SK-N-MC (cell line): Measurements from ENCODE around the gene C9orf43.
"Not testable (repeated sequence)": the region's sequence is repeated elsewhere in the genome, so short reads cannot be mapped to it uniquely, and the experiment has no call there.

Experiments used
- DNase-seq: peaks from one replicate; pipeline ENCODE4 v3.0.0-alpha.2; 2011; ENCODE audit warnings: low read depth, low spot score
- H3K27ac ChIP-seq: fragments of 200-600 bp; sonication (generic); 2 replicates; pipeline ENCODE4 v1.5.1; 2016; ENCODE audit warnings: mixed run types
- H3K36me3 ChIP-seq: fragments of 200-600 bp; sonication (generic); 2 replicates; pipeline ENCODE4 v1.6.1; 2017; ENCODE audit warnings: antibody characterized with exemption, low read length, mixed read lengths; ENCODE audit not compliant: insufficient read depth
- H3K4me3 ChIP-seq: fragments of 200-600 bp; sonication (generic); 2 replicates; pipeline ENCODE4 v1.5.1; 2016
- H3K9ac ChIP-seq: fragments of 200-600 bp; sonication (generic); 2 replicates; pipeline ENCODE4 v1.8.0; 2017; ENCODE audit warnings: mixed run types, mixed read lengths; ENCODE audit not compliant: insufficient read length
- H3K9me3 ChIP-seq: fragments of 200-600 bp; sonication (generic); 2 replicates; pipeline ENCODE4 v1.6.1; 2017; ENCODE audit warnings: low read depth, mild to moderate bottlenecking, antibody characterized with exemption, low read length, moderate library complexity, mixed read lengths
- EZH2 ChIP-seq: fragments of 200-600 bp; sonication (generic); IDR thresholded peaks from one replicate; pipeline ENCODE4 v1.6.1; 2017; ENCODE audit warnings: antibody characterized with exemption
- FOXP2 ChIP-seq: optimal IDR thresholded peaks from 2 replicates; pipeline ENCODE3; 2011; ENCODE audit warnings: mild to moderate bottlenecking, moderate library complexity; ENCODE audit not compliant: insufficient read depth; ENCODE audit errors: extremely low read length, control extremely low read depth
- POLR2AphosphoS5 ChIP-seq: IDR thresholded peaks from 2 replicates; pipeline ENCODE4 v1.6.1; 2012; ENCODE audit warnings: mild to moderate bottlenecking, low read depth, low read length, borderline replicate concordance

The C9orf43 gene

DNA sequence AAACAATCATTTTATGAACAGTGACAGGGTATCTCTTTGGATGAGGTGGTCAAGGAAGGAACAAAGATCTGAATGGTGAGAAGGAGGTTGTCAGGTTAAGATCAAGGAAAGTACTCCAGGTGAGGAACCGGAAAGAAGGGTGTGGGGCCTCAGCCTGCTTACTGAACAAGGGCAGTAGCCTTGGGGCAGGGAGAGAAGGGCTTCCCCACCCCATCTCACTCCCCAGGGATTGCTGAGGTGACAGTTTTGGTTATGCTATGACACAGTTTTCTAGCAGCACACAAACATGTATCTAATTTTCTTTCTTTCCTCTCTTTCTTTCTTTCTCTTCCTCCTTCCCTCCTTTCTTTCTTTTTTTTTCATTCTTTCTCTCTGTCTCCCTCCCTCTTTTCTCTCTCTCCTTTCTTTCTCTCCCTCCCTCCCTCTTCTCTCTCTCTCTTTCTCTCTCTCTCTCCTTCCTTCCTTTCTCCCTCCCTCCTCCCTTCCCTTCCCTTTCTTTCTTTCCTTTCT lies 29.6 kb upstream of the C9orf43 start:
- TF ChIP-seq POLR2AphosphoS5 = no peak
- TF ChIP-seq FOXP2 = no peak
- no peak for TF ChIP-seq EZH2
- Histone ChIP-seq H3K9ac (no peak overlapping the region), H3K9me3 (no peaks in the 10 kb centered on the region), H3K36me3 (no peaks in the 10 kb centered on the region), H3K4me3 (no peak overlapping the region), H3K27ac (no peak overlapping the region)
- no peak for DNase-seq

DNA sequence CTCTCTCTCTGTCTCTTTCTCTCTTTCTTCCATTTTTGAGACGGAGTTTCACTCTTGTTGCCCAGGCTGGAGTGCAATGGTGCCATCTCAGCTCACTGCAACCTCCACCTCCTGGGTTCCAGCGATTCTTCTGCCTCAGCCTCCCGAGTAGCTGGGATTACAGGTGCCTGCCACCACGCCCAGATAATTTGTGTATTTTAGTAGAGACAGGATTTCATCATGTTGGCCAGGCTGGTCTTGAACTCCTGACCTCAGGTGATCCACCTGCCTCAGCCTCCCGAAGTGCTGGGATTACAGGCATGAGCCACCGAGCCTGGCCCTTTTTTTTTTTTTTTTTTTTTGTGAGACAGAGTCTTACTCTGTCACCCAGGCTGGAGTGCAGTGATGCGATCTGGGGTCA lies 29.1 kb upstream of the C9orf43 start:
- not testable (repeated sequence) for H3K9ac ChIP-seq, H3K27ac ChIP-seq, H3K9me3 ChIP-seq, H3K36me3 ChIP-seq, DNase-seq, H3K4me3 ChIP-seq

DNA sequence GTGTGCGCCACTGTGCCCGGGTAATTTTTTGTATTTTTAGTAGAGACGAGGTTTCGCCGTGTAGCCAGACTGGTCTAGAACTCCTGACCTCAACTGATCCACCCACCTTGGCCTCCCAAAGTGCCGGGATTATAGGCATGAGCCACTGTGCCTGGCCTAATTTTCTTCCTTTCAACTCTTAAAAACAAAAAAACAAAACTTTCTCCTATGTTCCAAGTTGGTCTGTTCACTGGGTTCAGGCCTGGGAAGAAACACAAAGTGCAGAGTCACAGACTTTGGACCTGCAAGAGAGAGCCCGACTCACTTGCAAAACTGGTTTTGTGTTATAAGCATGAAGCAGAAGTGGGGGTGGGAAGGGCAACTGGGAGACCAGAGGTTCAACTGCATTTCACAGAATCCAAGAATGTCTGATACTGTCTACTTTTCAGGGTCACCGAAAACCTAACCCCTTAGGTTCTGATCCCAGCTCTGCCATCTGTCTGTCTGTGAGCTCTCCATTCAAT lies 28.6 kb upstream of the C9orf43 start:
- no peak overlapping the region for H3K27ac ChIP-seq
- H3K4me3 ChIP-seq = no peak overlapping the region
- H3K9me3 ChIP-seq = no peaks in the 10 kb centered on the region
- no peak overlapping the region for H3K9ac ChIP-seq
- DNase-seq = no peak
- H3K36me3 ChIP-seq = no peaks in the 10 kb centered on the region; the same call in 1 of the 2 replicates
- no peak for TF ChIP-seq FOXP2
- no peak for TF ChIP-seq POLR2AphosphoS5
- no peak for TF ChIP-seq EZH2

DNA sequence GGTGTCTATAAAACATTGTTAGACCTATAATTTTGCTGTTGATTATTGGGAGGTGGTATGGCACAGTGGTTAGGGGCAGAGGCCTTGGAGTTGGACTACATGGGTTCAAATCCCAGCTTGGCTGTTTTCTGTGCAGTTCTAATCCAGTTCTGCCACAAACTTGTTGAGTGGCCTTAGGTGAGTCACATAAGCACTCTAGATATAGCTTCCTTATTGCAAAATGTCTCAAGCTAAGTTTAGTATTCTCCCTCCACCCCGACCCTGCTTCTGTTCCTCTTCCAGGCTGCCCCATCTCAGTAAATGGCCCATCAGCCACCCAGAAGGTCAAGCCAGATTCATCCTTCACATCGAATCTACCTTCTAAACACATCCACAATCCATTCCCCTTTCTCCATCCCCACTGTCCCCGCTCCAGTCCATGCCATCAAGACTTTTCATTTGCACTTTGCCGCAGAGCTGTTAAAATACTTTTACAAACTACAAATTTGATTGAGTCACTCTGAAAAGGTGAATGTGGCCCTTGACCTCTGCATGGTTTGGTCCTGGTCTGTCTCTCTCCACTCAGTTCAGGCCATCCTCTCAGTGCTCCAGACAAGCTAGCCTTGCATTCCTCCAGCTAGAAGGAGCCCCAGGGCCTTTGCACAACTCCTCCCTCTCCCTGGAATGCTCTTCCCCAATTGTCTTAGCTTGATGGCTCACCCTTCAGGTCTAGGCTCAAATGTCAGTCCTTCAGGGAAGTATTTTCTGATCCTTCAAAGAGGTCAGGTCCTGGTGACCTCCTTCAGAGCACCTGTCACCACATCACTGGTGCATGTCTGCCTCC lies 23.8 kb upstream of the C9orf43 start:
- no peak overlapping the region for H3K4me3 ChIP-seq
- H3K27ac ChIP-seq = no peak overlapping the region
- TF ChIP-seq POLR2AphosphoS5 (no peak), FOXP2 (no peak), EZH2 (no peak)
- H3K36me3 ChIP-seq = peaks cover 4% of the 10 kb centered on the region; the same call in 1 of the 2 replicates
- H3K9me3 ChIP-seq = no peaks in the 10 kb centered on the region
- DNase-seq = no peak
- no peak overlapping the region for H3K9ac ChIP-seq

DNA sequence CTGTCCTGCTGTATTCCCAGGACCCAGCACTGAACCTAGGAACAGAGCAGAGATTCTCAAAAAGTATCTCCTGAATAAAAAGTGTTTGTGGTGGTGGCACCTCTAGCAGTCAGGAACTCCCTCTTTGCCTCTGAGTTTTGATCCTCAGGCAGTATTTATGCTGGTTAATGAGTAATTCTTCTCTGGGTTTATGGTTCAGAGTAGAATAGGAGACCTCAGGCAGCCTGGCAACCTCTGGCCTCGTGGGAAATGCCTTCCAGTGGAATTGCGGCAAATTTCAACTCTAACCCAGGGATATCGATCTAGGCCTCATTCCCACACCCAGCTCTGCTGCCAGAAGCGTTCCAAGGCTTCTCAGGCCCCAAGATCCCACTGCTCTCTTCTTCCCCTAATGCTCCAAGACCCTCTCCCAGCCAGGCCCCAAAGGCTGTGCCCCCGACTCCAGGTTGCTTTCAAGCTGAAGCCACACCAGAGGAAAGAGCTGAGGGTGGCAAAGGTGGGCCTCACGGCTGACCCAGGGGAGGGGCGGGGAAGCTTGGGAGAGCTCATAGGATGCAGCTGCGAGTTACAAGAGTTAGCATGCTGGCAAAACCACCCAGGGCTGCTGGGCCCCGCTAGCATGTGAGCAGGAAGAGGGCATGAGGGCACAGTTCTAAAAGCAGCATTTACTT lies 22.9 kb upstream of the C9orf43 start:
- Histone ChIP-seq H3K36me3 (peaks cover 9% of the 10 kb centered on the region; the same call in 1 of the 2 replicates), H3K4me3 (no peak overlapping the region), H3K9me3 (no peaks in the 10 kb centered on the region), H3K27ac (no peak overlapping the region), H3K9ac (no peak overlapping the region)
- TF ChIP-seq POLR2AphosphoS5 = no peak
- TF ChIP-seq EZH2 = no peak
- TF ChIP-seq FOXP2 = no peak
- no peak for DNase-seq

DNA sequence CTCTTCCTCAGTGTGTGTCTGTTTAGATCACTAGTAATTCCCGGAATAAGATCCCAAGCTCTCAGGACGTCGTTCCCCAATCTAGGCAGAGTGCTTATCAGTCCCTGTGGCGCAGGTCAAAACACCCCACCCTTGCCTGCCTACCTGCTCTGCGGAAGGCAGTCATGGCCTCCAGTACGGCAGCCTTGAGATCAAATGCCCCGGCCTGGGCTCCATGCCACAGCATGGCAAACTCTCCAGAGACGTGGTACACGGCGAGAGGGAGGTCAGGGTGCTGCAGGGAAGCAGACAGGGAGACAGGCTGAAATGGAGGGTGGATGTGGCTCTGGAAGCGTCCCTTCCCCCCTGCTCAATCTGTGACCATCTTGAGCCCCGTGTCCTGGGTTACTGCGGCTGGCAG lies 21.7 kb upstream of the C9orf43 start:
- DNase-seq = no peak

DNA sequence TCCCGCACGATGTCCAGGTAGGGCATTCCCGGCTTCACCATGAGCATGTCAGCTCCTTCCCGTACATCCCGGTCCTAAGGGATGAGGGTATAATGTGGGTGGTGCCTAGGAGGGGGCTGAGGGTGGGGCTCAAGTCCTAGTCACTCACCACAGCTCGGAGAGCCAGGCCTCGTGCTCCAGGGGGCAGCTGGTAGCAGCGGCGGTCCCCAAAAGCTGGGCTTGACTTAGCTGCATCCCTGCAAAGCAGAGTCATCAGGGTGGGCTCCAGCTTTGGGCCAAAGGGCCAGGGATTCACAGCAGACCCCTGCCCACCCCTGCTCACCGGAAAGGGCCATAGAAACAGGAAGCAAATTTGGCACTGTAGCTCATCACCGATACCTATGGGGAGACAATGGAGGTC lies 21.1 kb upstream of the C9orf43 start:
- Histone ChIP-seq H3K9ac (no peak overlapping the region), H3K27ac (no peak overlapping the region), H3K9me3 (no peaks in the 10 kb centered on the region), H3K4me3 (no peak overlapping the region), H3K36me3 (peaks cover 9% of the 10 kb centered on the region; the same call in 1 of the 2 replicates)
- no peak for TF ChIP-seq EZH2
- TF ChIP-seq POLR2AphosphoS5 = no peak
- no peak for TF ChIP-seq FOXP2
- DNase-seq = no peak

More for the DNA sequence above, 21.7 kb upstream of the C9orf43 start:
- H3K27ac ChIP-seq = no peak overlapping the region
- peaks cover 9% of the 10 kb centered on the region; the same call in 1 of the 2 replicates for H3K36me3 ChIP-seq
- no peak overlapping the region for H3K9ac ChIP-seq
- H3K4me3 ChIP-seq = no peak overlapping the region
- H3K9me3 ChIP-seq = no peaks in the 10 kb centered on the region
- TF ChIP-seq FOXP2 (no peak), EZH2 (no peak), POLR2AphosphoS5 (no peak)

DNA sequence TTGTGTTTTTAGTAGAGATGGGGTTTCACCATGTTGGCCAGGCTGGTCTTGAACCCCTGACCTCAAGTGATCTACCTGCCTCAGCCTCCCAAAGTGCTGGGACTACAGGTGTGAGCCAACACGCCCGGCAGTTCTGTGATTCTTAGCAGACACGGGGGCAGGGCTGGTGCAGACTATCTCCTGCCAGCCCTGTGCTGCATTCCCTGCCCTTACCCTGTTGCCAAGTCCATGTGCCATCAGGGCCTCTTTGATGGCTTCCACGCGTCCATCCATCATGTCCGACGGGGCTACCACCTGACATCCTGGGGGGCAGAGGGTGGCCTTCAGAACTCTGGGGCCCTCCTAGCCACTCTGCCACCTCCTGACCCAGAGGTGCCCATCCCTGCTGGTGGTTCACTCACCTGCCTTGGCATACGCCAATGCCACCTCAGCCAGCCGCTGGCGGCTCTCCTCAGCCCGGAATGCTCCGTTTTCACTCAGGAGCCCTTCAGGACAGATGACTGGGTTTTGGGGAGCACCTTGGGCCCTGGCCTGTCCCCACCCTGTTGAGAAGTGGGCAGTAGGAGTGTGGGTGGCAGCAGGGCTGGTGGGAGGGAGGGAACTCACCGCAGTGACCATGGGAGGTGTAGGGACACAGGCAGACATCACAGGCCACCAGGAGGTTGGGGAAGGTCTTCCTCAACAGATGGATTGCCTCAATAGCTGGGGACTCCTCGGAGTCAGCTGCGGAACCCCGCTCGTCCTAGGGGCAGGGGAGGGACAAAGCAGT lies 20.2 kb upstream of the C9orf43 start:
- Histone ChIP-seq H3K27ac (no peak overlapping the region), H3K9ac (no peak overlapping the region), H3K9me3 (no peaks in the 10 kb centered on the region), H3K4me3 (no peak overlapping the region), H3K36me3 (peaks cover 9% of the 10 kb centered on the region; the same call in 1 of the 2 replicates)
- no peak for DNase-seq
- TF ChIP-seq EZH2 = no peak
- TF ChIP-seq FOXP2 = no peak
- no peak for TF ChIP-seq POLR2AphosphoS5
